Sciatic nerve (tissue), 2 donors: ENCODE measurements around the gene ZSWIM8. TPM values are rescaled to one million over a fixed set of nuclear protein-coding genes. Genes with fewer than 3 reads are reported as not detected.
"Not testable (repeated sequence)": the region's sequence is repeated elsewhere in the genome, so short reads cannot be mapped to it uniquely, and the experiment has no call there.

Experiments used
- ATAC-seq: fragments of 200-7000 bp; cut with Tn5 transposase; one replicate; pipeline ENCODE4 v1.9.1; 2020; ENCODE audit warnings: mild to moderate bottlenecking, moderate library complexity
- DNase-seq: peaks from one replicate; pipeline ENCODE4 v3.0.0-alpha.2; 2020; ENCODE audit warnings: low spot score
- intact Hi-C: fragments of 100-400 bp; cut with DNase I; formaldehyde crosslinking; loops from one replicate; pipeline ENCODE4 v1.14.2; 2022
- total RNA-seq: library from RNA; stranded (reverse); fragmentation: NEBNext Ultra II Directional; extraction: Animal tissue kit (Norgen Biotek cat#: 25700); gene quantifications from one replicate; pipeline ENCODE4 v1.2.1, GENCODE V29; 2021
- donor health status: DM: no; HTN: no; CAD: no.
- donor health status: DM: no; HTN: no; CAD: no.

ZSWIM8 gene
- total RNA-seq, result 99.1 TPM

GRCh38 chr10:73785211-73785720 lies at the start of gene ZSWIM8:
Gene ZSWIM8 (plus strand): TSS chr10:73785606. CDS start chr10:73785879, 273 bp downstream.
- ATAC-seq, result peak; percentile 95
- intact Hi-C loops, result no loop called here
- peak; percentile 93 for DNase-seq

GRCh38 chr10:73740501-73741254 lies 44.7 kb upstream of the ZSWIM8 start:
- ATAC-seq, DNase-seq, intact Hi-C loops: not testable (repeated sequence)

DNA sequence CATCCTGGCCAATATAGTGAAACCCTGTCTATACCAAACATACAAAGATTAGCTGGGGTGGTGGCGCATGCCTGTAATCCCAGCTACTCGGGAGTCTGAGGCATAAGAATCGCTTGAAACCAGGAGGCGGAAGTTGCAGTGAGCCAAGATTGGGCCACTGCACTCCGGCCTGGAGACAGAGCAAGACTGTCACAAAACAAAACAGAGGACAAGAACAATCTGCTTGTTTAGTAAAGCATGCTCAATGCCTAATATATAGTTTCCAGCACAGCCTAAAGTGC lies 43.0 kb upstream of the ZSWIM8 start:
- DNase-seq, result no peak
- no peak for ATAC-seq
- intact Hi-C loops, result no loop called here

GRCh38 chr10:73743327-73743904 lies 42.0 kb upstream of the ZSWIM8 start:
- DNase-seq (no peak), ATAC-seq (no peak)
- intact Hi-C loops, result no loop called here

DNA sequence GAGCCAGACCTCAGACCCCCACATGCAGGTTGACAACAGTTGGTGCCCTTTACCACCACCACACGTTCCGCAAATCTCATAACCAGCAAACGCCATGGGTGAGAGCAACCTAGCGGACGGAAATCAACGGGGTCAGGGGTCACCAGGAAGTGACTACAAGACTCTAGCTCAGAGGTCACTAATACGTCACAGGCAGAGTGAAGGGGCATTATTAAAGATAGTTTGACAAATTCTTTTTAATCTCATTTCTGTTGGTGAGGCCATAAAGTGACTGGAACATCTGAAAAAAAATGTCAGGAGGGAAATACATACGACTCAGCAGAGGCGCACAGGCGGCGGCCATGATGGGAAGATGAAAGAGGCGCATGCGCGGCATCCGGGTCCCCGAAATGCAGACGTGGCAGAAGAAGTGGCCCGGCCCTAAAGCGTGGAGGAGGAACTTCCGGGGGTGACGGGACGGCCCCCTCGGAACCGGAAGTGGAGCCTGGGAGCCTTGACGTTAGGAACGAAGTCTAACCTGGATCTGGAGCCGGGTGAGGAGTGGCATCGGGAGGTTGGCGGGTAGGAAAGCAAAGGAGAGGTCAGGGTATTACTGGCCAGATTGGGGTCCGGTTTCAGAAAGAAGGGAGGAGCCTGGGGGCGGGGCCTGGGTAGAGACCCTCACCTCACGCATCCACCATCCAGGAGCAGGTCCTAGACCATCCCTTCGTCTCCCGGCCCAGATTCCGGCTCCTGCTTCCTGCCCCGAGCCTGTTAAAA lies 41.3 kb upstream of the ZSWIM8 start, which contains the start of gene SEC24C:
Gene SEC24C, plus strand, starts transcription at position 468 of the 759 bp plus-strand sequence. CDS start 2,461 bp downstream, outside the sequence.
- intact Hi-C loops, result no loop called here
- ATAC-seq (peak; percentile 98), DNase-seq (peak; percentile 98)

DNA sequence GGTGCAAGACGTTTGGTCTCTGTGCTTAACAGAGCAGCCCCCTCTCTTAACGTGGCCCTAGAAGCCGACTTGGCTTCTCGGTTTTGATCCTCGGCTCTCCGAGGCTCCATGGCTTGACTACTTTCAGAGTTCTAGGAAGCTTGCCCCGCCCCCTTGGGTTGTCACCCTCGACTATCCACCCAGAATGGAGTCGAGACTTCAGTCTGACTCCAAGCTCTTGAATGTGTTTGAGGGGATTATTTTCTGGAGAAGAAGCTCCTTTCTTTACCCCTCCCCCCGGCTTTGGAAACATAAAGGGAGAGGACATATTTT lies 40.8 kb upstream of the ZSWIM8 start:
- DNase-seq, result no peak

DNA sequence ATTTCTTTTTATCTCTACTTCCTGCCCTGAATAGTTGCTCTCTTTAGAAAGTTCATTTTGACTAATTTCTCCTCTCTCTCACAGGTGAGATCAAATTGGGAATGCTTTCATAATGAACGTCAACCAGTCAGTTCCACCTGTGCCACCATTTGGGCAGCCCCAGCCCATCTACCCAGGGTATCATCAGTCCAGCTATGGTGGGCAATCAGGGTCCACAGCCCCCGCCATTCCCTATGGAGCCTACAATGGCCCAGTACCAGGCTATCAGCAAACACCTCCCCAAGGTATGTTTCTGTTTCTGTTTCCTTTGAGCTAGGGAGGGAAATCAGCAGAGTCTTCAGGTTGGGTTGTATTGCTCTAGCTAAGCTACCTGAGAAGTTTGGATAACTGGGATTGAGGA lies 38.7 kb upstream of the ZSWIM8 start:
- ATAC-seq (no peak), DNase-seq (no peak)
- intact Hi-C loops, result no loop called here

More for the DNA sequence above, 40.8 kb upstream of the ZSWIM8 start:
- no peak for ATAC-seq
- intact Hi-C loops, result no loop called here

- intact Hi-C loops, result no loop called here
- DNase-seq (no peak), ATAC-seq (no peak)
These were observed 34.6 kb upstream of the ZSWIM8 start for GRCh38 chr10:73750819-73751218.

- DNase-seq (no peak), ATAC-seq (no peak)
- intact Hi-C loops, result no loop called here
These were observed 29.2 kb upstream of the ZSWIM8 start for GRCh38 chr10:73756183-73756582.

GRCh38 chr10:73758704-73759511 lies 26.5 kb upstream of the ZSWIM8 start:
- DNase-seq, result no peak
- intact Hi-C loops, result no loop called here
- no peak for ATAC-seq

DNA sequence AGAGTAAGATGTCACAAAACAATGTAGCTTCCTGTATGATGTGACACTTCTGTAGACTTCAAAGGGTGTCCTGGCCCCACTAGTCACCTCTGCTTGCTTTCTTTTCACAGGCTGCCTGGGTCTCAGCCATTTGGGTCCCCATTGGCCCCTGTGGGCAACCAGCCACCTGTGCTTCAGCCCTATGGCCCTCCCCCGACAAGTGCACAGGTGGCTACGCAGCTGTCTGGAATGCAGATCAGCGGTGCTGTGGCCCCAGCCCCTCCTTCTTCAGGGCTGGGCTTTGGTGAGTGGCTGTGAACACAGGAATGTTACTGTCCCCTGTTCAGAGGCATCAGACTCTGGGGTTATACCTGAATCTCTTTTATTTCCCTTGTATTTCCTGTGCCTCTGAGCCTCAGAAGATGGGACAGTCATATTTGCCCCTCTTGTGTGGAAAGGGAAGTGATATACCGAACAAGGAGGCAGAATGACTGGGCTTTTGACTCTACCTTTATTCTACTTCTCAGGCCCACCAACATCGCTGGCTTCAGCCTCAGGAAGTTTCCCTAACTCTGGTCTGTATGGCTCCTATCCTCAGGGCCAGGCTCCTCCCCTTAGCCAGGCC lies 25.8 kb upstream of the ZSWIM8 start:
- intact Hi-C loops, result no loop called here
- ATAC-seq (no peak), DNase-seq (no peak)

GRCh38 chr10:73761781-73762180 lies 23.6 kb upstream of the ZSWIM8 start:
- no peak for DNase-seq

DNA sequence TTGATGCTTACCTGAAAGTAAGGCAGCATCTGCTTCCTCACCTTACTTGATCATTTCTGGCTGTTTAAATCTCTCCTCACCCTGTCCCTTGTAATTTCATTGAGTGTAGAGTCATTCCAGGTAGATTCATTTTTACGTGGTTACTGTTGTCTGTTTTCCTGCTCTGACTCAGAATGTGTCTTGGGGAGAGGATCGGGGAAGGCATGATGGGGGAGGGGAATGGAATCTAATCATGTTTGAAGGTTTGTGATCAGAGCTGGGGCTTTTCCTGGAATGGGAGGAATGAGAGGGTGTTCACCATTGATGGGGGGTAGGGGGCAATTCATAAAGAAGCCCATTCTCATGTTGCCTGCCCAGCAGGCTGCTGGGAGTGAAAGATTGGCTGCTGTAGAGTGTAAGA lies 22.5 kb upstream of the ZSWIM8 start:
- no peak for ATAC-seq
- intact Hi-C loops, result no loop called here
- no peak for DNase-seq

More at GRCh38 chr10:73761781-73762180, 23.6 kb upstream of the ZSWIM8 start:
- intact Hi-C loops, result no loop called here
- ATAC-seq, result no peak

GRCh38 chr10:73763343-73763742 lies 22.1 kb upstream of the ZSWIM8 start:
- DNase-seq, result peak; percentile 10
- ATAC-seq, result no peak
- intact Hi-C loops, result no loop called here

- DNase-seq, result no peak
- no peak for ATAC-seq
- intact Hi-C loops, result no loop called here
These were observed 20.3 kb upstream of the ZSWIM8 start for GRCh38 chr10:73765066-73765465.

GRCh38 chr10:73768881-73769280 lies 16.5 kb upstream of the ZSWIM8 start:
- ATAC-seq (no peak), DNase-seq (peak; percentile 53)
- intact Hi-C loops, result no loop called here

- ATAC-seq (no peak), DNase-seq (peak; percentile 38)
- intact Hi-C loops, result no loop called here
These were observed 16.0 kb upstream of the ZSWIM8 start for GRCh38 chr10:73769396-73769795.

- intact Hi-C loops, result no loop called here
- ATAC-seq (peak; percentile 92), DNase-seq (peak; percentile 96)
These were observed 13.6 kb upstream of the ZSWIM8 start for GRCh38 chr10:73771722-73772280.
